ENCODE measurements around the gene MRRF.

MRRF gene

GRCh38 chr9:122228568-122229484 is 35.9 kb upstream of the MRRF start, which contains the start of gene LHX6:
Gene LHX6, minus strand, starts transcription at chr9:122228957. Its CDS starts 217 bp downstream, at chr9:122228740.
- no peak for DNase-seq

- no peak for DNase-seq
These were observed 35.2 kb upstream of the MRRF start for GRCh38 chr9:122229485-122229837.

GRCh38 chr9:122232796-122233306 is 31.8 kb upstream of the MRRF start:
- DNase-seq: no peak

GRCh38 chr9:122234022-122234748 is 30.5 kb upstream of the MRRF start:
- no peak for DNase-seq

GRCh38 chr9:122236681-122237080 is 28.0 kb upstream of the MRRF start:
- DNase-seq: no peak

- no peak for DNase-seq
These were observed 25.0 kb upstream of the MRRF start for GRCh38 chr9:122239722-122240121.

- DNase-seq: no peak
These were observed 20.3 kb upstream of the MRRF start for GRCh38 chr9:122244349-122244748.

- no peak for DNase-seq
These were observed 18.0 kb upstream of the MRRF start for GRCh38 chr9:122246666-122247065.

- DNase-seq: no peak
These were observed 16.2 kb upstream of the MRRF start for GRCh38 chr9:122248448-122248865.

- no peak for DNase-seq
These were observed 13.3 kb upstream of the MRRF start for GRCh38 chr9:122251351-122251750.

GRCh38 chr9:122252796-122253195 is 11.9 kb upstream of the MRRF start:
- DNase-seq: no peak

- no peak for DNase-seq
These were observed 9.9 kb upstream of the MRRF start for GRCh38 chr9:122254761-122255160.

GRCh38 chr9:122256206-122256605 is 8.5 kb upstream of the MRRF start:
- DNase-seq: no peak

GRCh38 chr9:122258886-122259415 is 5.7 kb upstream of the MRRF start:
- no peak for DNase-seq

- DNase-seq: no peak
These were observed 3.2 kb upstream of the MRRF start for GRCh38 chr9:122261469-122261881.

GRCh38 chr9:122262073-122262472 is 2.6 kb upstream of the MRRF start:
- no peak for DNase-seq

- no peak for DNase-seq
These were observed 858 bp upstream of the MRRF start for GRCh38 chr9:122263699-122264349.

GRCh38 chr9:122265149-122265915 is 650 bp downstream of the MRRF start:
- peak; percentile 42 for DNase-seq

GRCh38 chr9:122268041-122268814 is 3.5 kb downstream of the MRRF start:
- no peak for DNase-seq

GRCh38 chr9:122274055-122274454 is 9.4 kb downstream of the MRRF start:
- no peak for DNase-seq

- DNase-seq: no peak
These were observed 11.4 kb downstream of the MRRF start for GRCh38 chr9:122276096-122276495.

Data from CD4-positive, alpha-beta T cell treated with Interleukin-4 for 4 hours (primary cell).